ENCODE measurements around the gene CEPT1. TPM values are rescaled to one million over a fixed set of nuclear protein-coding genes. Genes with fewer than 3 reads are reported as not detected.

Gene CEPT1
- total and polyA plus RNA-seq, 2 of the 8 experiments (the other 6 are each of a cell fraction or from before 2014, with no cell fraction given): 18.5 to 28.6 TPM

DNA sequence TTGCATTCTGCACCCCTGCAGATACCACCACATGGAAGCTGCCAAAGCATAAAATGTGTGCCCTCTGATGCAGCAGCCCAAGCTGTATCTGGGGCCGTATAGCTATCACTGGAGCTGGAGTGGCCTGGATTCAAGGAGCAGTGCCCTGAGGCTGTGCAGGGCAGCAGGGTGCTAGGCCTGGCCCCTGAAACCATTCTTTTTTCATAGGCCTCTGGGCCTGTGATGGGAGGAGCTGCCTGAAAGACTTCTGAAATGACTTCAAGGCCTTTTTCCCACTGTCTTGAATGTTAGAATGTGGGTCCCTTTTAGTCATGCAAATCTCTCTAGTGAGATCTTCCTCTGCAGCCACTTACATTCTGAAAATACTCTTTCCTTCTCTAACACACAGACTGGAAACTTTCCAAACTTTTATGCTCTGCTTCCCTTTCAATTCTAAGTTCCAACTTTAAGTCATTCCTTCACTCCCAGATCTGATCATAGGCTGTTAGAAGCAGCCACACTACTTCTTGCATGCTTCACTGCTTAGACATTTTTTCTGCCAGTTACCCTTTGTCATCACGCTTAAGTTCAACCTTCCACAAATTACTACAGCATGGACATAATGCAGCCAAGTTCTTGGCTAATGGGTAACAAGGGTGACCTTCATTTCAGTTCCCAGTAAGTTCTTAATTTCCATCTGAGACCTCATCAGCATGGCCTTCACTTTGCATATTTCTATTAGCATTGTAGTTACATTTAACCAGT, 42.5 kb upstream of the CEPT1 start:
- Histone ChIP-seq H2BK120ac (replicated peaks; ENCODE audit: low read depth, low read length) (no peak overlapping the region), H3K79me1 (ENCODE audit: low read depth, low read length) (no peaks in the 10 kb centered on the region), H3K4ac (replicated peaks; ENCODE audit: insufficient read length, low read depth, low read length) (no peak overlapping the region), H3K4me1 (replicated peaks in 1 of 4; ENCODE audit: control insufficient read depth in 3 of 4, insufficient read depth in 4 of 4, low read length in 3 of 4) (no peaks in the 10 kb centered on the region), H4K91ac (replicated peaks; ENCODE audit: insufficient read length, low read length) (no peak overlapping the region), H2AK5ac (ENCODE audit: low read depth, low read length) (no peak overlapping the region), H4K20me1 (replicated peaks in 1 of 2; ENCODE audit: control insufficient read depth in 1 of 2, insufficient read depth in 2 of 2, low read length in 2 of 2) (no peaks in the 10 kb centered on the region), H2BK12ac (ENCODE audit: low read depth, low read length) (no peak overlapping the region), H3K9ac (replicated peaks in 1 of 4; ENCODE audit: extremely low read depth in 1 of 4, low read depth in 3 of 4, low read length in 3 of 4) (no peak overlapping the region), H3K79me2 (ENCODE audit: control insufficient read depth in 1 of 2, insufficient read depth in 2 of 2, low read length in 2 of 2) (no peaks in the 10 kb centered on the region), H2BK15ac (ENCODE audit: low read length) (no peak overlapping the region), H4K8ac (ENCODE audit: extremely low read depth, insufficient read depth, low read length) (no peak overlapping the region), H2BK20ac (ENCODE audit: low read length) (no peak overlapping the region), H3K4me3 (ENCODE audit: extremely low read depth in 1 of 4, insufficient read depth in 2 of 4, low read depth in 3 of 4, low read length in 4 of 4) (no peak overlapping the region), H3K36me3 (ENCODE audit: control insufficient read depth in 2 of 4, insufficient read depth in 4 of 4, low read length in 3 of 4) (no peaks in the 10 kb centered on the region), H3K4me2 (ENCODE audit: insufficient read depth in 1 of 2, low read depth in 2 of 2, low read length in 2 of 2) (no peak overlapping the region), H3K27me3 (replicated peaks in 1 of 4; ENCODE audit: control insufficient read depth in 3 of 4, extremely low read depth in 1 of 4, insufficient read depth in 3 of 4, low read length in 3 of 4) (no peaks in the 10 kb centered on the region), H2BK5ac (ENCODE audit: low read depth, low read length) (no peak overlapping the region), H3K23ac (ENCODE audit: insufficient read length) (no peak overlapping the region), H3K18ac (ENCODE audit: extremely low read depth, low read length) (no peak overlapping the region), H3K56ac (replicated peaks; ENCODE audit: insufficient read length, low read depth, low read length) (no peak overlapping the region), H3K9me3 (ENCODE audit: insufficient read depth in 2 of 2, low read depth in 1 of 2, low read length in 1 of 2) (peaks cover 24 to 36% of the 10 kb centered on the region in 2 experiments), H3K23me2 (ENCODE audit: low read depth, low read length) (no peaks in the 10 kb centered on the region), H4K5ac (ENCODE audit: insufficient read length, low read depth, low read length) (no peak overlapping the region), H3K27ac (ENCODE audit: low read depth, low read length) (no peak overlapping the region), H2AFZ (ENCODE audit: low read length) (no peak overlapping the region), H3K14ac (ENCODE audit: insufficient read length) (no peak overlapping the region)
- FAIRE-seq: no peak
- ChIA-PET POLR2A (ENCODE audit: partially characterized antibody) (no interaction called here), CTCF (ENCODE audit: partially characterized antibody) (no interaction called here)
- DNase-seq (ENCODE audit: low read depth in 1 of 2, low spot score in 2 of 2): no peak
- 84% methylated on average over 2 of the region's 2 CpGs; no CpG with 5 or more reads in 1 of the 2 experiments for WGBS, 2 experiments (ENCODE audit: extremely low coverage in 1 of 2, insufficient coverage in 1 of 2, insufficient read length in 1 of 2, insufficient replicate concordance in 2 of 2, low coverage in 1 of 2, low lambda C conversion rate in 2 of 2, missing lambda C conversion rate in 1 of 2)
- TF ChIP-seq JUND (IDR thresholded peaks at IDR 0.05; ENCODE audit: low read length): no peak
- TF ChIP-seq HDAC2 (IDR thresholded peaks at IDR 0.05; ENCODE audit: borderline replicate concordance in 1 of 2, low read depth in 2 of 2, low read length in 2 of 2): no peak
- TF ChIP-seq CHD2 (IDR thresholded peaks at IDR 0.05; ENCODE audit: low read length): no peak
- no peak for TF ChIP-seq KDM1A (IDR thresholded peaks at IDR 0.05; ENCODE audit: borderline replicate concordance, low read length)
